Prostate gland (tissue), 2 donors: ENCODE data around the gene SNX32. TPM values are rescaled to one million over a fixed set of nuclear protein-coding genes. Genes with fewer than 3 reads are reported as not detected.

Experiments used
- DNase-seq: peaks from one replicate; pipeline ENCODE4 v3.0.0-alpha.2; 2019; ENCODE audit warnings: low spot score
- H3K27ac ChIP-seq, 2 donors: fragments of 200-600 bp; sonication (generic); 2 replicates each; pipeline ENCODE4 v1.5.1; 2017 to 2019
- H3K27me3 ChIP-seq: fragments of 200-600 bp; sonication (generic); replicated peaks from 2 replicates; pipeline ENCODE4 v1.5.1; 2019; ENCODE audit not compliant: insufficient read depth
- H3K36me3 ChIP-seq, 2 donors: fragments of 200-600 bp; sonication (generic); 1 replicate in 1 of 2; 2 replicates in 1 of 2; pipeline versions ENCODE4 v1.5.1 to v1.8.1; 2017 to 2019
- H3K4me1 ChIP-seq: fragments of 200-600 bp; sonication (generic); replicated peaks from 2 replicates; pipeline ENCODE4 v1.5.1; 2019
- H3K4me3 ChIP-seq, 2 donors: fragments of 200-600 bp; sonication (generic); 2 replicates each; pipeline ENCODE4 v1.5.1; 2017 to 2019
- H3K9me3 ChIP-seq: fragments of 200-600 bp; sonication (generic); 2 replicates; pipeline ENCODE4 v1.5.1; 2017
- POLR2A ChIP-seq: fragments of 450-650 bp; IDR thresholded peaks from one replicate; pipeline ENCODE4 v1.6.1; 2016; ENCODE audit warnings: antibody characterized with exemption, mild to moderate bottlenecking
- POLR2AphosphoS5 ChIP-seq: sonication (generic); formaldehyde crosslinking; IDR thresholded peaks from one replicate; pipeline ENCODE4 v1.6.1; 2017; ENCODE audit warnings: antibody characterized with exemption
- WGBS: methylation state at CpG from one replicate; pipeline ENCODE4 v1.1.5; 2018; 5-methylcytosine and 5-hydroxymethylcytosine counted together
- intact Hi-C: fragments of 100-400 bp; cut with DNase I; formaldehyde crosslinking; loops from one replicate; pipeline ENCODE4 v1.14.2; 2022
- total RNA-seq, 2 donors: library from RNA; depleted of rRNA; stranded (reverse); fragments of >200 nt; gene quantifications; one replicate each; pipeline ENCODE4 v1.1.0, GENCODE V29; 2016
- TF ChIP-seq, protein P1 (sequence below), 4 experiments: fragments of 200-600 bp in 2 of 4; fragments of 450-650 bp in 2 of 4; sonication (generic) in 2 of 4; IDR thresholded peaks; 1 replicate in 3 of 4; 2 replicates in 1 of 4; pipeline ENCODE4 v1.5.1; 2016 to 2019; ENCODE audit warnings: antibody characterized with exemption in 4 of 4, mild to moderate bottlenecking in 2 of 4, moderate library complexity in 2 of 4

SNX32 gene
- total RNA-seq, 2 donors from 2014 or later, result 0.91 TPM; not detected in 1

GRCh38 chr11:65900125-65900898, 66.5 kb downstream of the SNX32 start, which contains the start of gene FOSL1:
TSS of gene FOSL1 (minus strand) at chr11:65900388. CDS start at chr11:65900339, 49 bp downstream.
- DNase-seq, result peak; percentile 90
- intact Hi-C loops, result no loop called here
- peak within 1 kb of the TSS; percentile 43 to 45 for H3K4me3 ChIP-seq
- WGBS, result 2% methylated on average over 70 of the region's 80 CpGs
- H3K27me3 ChIP-seq, result no peaks in the 10 kb centered on the region
- H3K27ac ChIP-seq, result peak within 1 kb of the TSS; percentile 32 to 53
- H3K4me1 ChIP-seq, result no peaks in the 10 kb centered on the region
- H3K36me3 ChIP-seq, result no peaks in the 10 kb centered on the region
- TF ChIP-seq, protein P1, sequence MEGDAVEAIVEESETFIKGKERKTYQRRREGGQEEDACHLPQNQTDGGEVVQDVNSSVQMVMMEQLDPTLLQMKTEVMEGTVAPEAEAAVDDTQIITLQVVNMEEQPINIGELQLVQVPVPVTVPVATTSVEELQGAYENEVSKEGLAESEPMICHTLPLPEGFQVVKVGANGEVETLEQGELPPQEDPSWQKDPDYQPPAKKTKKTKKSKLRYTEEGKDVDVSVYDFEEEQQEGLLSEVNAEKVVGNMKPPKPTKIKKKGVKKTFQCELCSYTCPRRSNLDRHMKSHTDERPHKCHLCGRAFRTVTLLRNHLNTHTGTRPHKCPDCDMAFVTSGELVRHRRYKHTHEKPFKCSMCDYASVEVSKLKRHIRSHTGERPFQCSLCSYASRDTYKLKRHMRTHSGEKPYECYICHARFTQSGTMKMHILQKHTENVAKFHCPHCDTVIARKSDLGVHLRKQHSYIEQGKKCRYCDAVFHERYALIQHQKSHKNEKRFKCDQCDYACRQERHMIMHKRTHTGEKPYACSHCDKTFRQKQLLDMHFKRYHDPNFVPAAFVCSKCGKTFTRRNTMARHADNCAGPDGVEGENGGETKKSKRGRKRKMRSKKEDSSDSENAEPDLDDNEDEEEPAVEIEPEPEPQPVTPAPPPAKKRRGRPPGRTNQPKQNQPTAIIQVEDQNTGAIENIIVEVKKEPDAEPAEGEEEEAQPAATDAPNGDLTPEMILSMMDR (IDR thresholded peaks at IDR 0.05), result no peak
- TF ChIP-seq POLR2AphosphoS5, result peak; percentile 88
- TF ChIP-seq POLR2A, result peak; percentile 86
- no peaks in the 10 kb centered on the region for H3K9me3 ChIP-seq

- TF ChIP-seq, protein P1 (IDR thresholded peaks at IDR 0.05), result no peak
- no peaks in the 10 kb centered on the region for H3K36me3 ChIP-seq
- no peaks in the 10 kb centered on the region for H3K9me3 ChIP-seq
- no peaks in the 10 kb centered on the region for H3K27me3 ChIP-seq
- peak overlapping the region; percentile 9 to 32 for H3K27ac ChIP-seq
- intact Hi-C loops, result no loop called here
- WGBS, result 72% methylated on average over 11 of the region's 11 CpGs
- peak overlapping the region in 1 of 2 donors; percentile 45 for H3K4me3 ChIP-seq
- H3K4me1 ChIP-seq, result no peaks in the 10 kb centered on the region
- no peak for DNase-seq
Observed at GRCh38 chr11:65900899-65901180, 67.1 kb downstream of the SNX32 start.

- TF ChIP-seq POLR2AphosphoS5, result no peak
- no peak for TF ChIP-seq POLR2A
- Histone ChIP-seq H3K4me3 (no peak overlapping the region), H3K9me3 (no peaks in the 10 kb centered on the region), H3K27ac (no peak overlapping the region), H3K4me1 (no peaks in the 10 kb centered on the region), H3K36me3 (no peaks in the 10 kb centered on the region), H3K27me3 (no peaks in the 10 kb centered on the region)
- intact Hi-C loops, result no loop called here
- DNase-seq, result no peak
- WGBS, result 39% methylated on average over 5 of the region's 5 CpGs
Observed at GRCh38 chr11:65903068-65903481, 69.3 kb downstream of the SNX32 start.

Other genes with a start within 250 kb of the SNX32 start
- under 1 TPM in 1 of 2 donors, not detected in 1; 0.74 TPM for gene KCNK7, start 238.2 kb upstream of the SNX32 start, total RNA-seq
- gene MAP3K11, start 219.7 kb upstream of the SNX32 start, total RNA-seq, result 10 to 100 TPM; 42.7 to 67.9 TPM
- gene PCNX3, start 218.2 kb upstream of the SNX32 start, total RNA-seq, result 10 to 100 TPM; 32.0 to 67.9 TPM
- gene SIPA1, start 195.9 kb upstream of the SNX32 start, total RNA-seq, result 10 to 100 TPM; 38.2 to 45.2 TPM
- gene RELA, start 171.0 kb upstream of the SNX32 start, total RNA-seq, result 10 to 100 TPM; 51.8 to 98.4 TPM
- 100 to 1,000 TPM in 1 of 2 donors, 10 to 100 TPM in 1; 74.8 to 107 TPM for gene KAT5, start 121.7 kb upstream of the SNX32 start, total RNA-seq
- 100 to 1,000 TPM in 1 of 2 donors, 10 to 100 TPM in 1; 78.0 to 166 TPM for gene RNASEH2C, start 113.2 kb upstream of the SNX32 start, total RNA-seq
- 10 to 100 TPM; 15.4 to 18.8 TPM for gene AP5B1, start 53.0 kb upstream of the SNX32 start, total RNA-seq
- gene OVOL1, start 46.9 kb upstream of the SNX32 start, total RNA-seq, result 1 to 10 TPM; 2.7 to 8.5 TPM
- 100 to 1,000 TPM; 654 to 731 TPM for gene CFL1, start 24.2 kb downstream of the SNX32 start, total RNA-seq
- 10 to 100 TPM; 64.3 to 68.6 TPM for gene MUS81, start 26.5 kb downstream of the SNX32 start, total RNA-seq
- 10 to 100 TPM; 40.0 to 84.5 TPM for gene EFEMP2, start 38.8 kb downstream of the SNX32 start, total RNA-seq
- gene CTSW, start 45.9 kb downstream of the SNX32 start, total RNA-seq, result 1 to 10 TPM; 1.3 to 1.8 TPM
- 100 to 1,000 TPM in 1 of 2 donors, 10 to 100 TPM in 1; 87.7 to 151 TPM for gene FIBP, start 54.5 kb downstream of the SNX32 start, total RNA-seq
- gene CCDC85B, start 56.7 kb downstream of the SNX32 start, total RNA-seq, result 10 to 100 TPM; 40.4 to 55.0 TPM
- 1 to 10 TPM; 2.6 to 3.4 TPM for gene FOSL1, start 66.4 kb downstream of the SNX32 start, total RNA-seq
- gene C11orf68, start 85.1 kb downstream of the SNX32 start, total RNA-seq, result 10 to 100 TPM; 30.1 to 54.6 TPM
- 100 to 1,000 TPM; 101 to 127 TPM for gene DRAP1, start 85.5 kb downstream of the SNX32 start, total RNA-seq
- under 1 TPM in 1 of 2 donors, not detected in 1; 0.68 TPM for gene TSGA10IP, start 111.5 kb downstream of the SNX32 start, total RNA-seq
- 10 to 100 TPM; 36.7 to 76.6 TPM for gene SART1, start 127.8 kb downstream of the SNX32 start, total RNA-seq
- 10 to 100 TPM; 33.6 to 37.3 TPM for gene EIF1AD, start 168.2 kb downstream of the SNX32 start, total RNA-seq
- 10 to 100 TPM; 59.4 to 78.8 TPM for gene BANF1, start 168.5 kb downstream of the SNX32 start, total RNA-seq
- gene CST6, start 178.0 kb downstream of the SNX32 start, total RNA-seq, result 1 to 10 TPM in 1 of 2 donors, under 1 TPM in 1; 0.36 to 6.5 TPM
- gene CATSPER1, start 192.5 kb downstream of the SNX32 start, total RNA-seq, result under 1 TPM in 1 of 2 donors, not detected in 1; 0.85 TPM
- 1 to 10 TPM; 2.3 to 4.3 TPM for gene GAL3ST3, start 215.2 kb downstream of the SNX32 start, total RNA-seq
- gene SF3B2, start 218.4 kb downstream of the SNX32 start, total RNA-seq, result 100 to 1,000 TPM; 130 to 212 TPM
- 100 to 1,000 TPM in 1 of 2 donors, 10 to 100 TPM in 1; 51.9 to 107 TPM for gene PACS1, start 236.3 kb downstream of the SNX32 start, total RNA-seq